GM10847 (cell line): ENCODE results near the gene HELZ.

ENCODE experiments used
- POLR2A ChIP-seq: IDR thresholded peaks from 2 replicates; pipeline ENCODE4 v1.6.1; 2011; ENCODE audit not compliant: insufficient read length; ENCODE audit errors: extremely low read depth

HELZ gene

DNA sequence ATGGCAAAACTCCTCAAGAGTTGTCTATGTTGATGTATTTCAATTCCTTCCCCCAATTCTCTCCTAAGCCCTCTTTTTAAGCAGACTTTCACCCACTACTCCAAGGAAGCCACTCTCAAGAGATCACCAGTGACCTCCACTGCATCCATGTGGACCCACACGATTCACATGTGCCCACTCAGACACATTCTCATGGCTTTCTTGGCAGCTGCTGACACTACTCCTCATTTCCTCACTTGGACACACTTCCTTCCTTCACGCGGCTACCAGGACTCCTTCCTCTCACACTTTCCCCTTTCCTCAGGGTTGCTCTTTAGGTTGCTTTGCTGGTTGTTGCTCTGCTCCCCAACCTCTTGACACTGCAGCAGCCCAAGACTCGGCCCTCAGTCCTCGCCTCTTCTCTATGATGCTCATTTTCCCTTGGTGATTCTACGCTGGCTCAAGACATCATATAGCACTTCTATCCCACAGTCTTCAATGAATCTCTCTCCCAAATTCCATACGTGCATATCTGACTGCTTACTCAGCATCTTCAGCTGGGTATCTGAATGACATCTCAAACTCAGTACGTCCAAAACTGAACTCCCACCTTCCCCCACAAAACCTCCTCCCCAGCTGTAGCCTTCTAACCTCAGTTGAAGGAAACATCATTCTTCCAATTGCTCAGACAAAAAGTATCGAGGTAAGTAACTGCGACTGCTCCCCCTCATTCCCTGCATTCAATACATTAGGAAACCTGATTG lies 28.2 kb downstream of the HELZ start:
- TF ChIP-seq POLR2A: no peak

DNA sequence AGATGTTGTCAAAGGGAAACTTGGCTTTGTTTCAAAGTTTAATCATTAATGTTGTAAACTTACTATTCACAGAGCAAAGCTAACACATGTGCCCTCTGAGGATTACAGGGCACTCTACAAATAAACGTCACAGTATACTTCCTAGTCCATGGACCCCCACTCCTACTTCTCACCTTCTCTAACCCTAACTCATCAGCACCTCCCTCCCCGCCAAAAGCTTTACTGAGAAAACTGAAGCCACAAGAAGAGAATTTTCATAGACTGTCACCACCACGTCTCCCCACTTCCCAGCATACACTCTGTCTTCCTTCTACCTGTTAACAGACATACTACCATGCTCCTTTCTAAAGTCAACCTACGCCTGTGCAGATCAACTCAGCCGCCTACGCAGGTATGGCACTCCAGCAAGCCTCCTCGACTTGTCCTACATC lies 29.0 kb downstream of the HELZ start:
- TF ChIP-seq POLR2A: no peak

DNA sequence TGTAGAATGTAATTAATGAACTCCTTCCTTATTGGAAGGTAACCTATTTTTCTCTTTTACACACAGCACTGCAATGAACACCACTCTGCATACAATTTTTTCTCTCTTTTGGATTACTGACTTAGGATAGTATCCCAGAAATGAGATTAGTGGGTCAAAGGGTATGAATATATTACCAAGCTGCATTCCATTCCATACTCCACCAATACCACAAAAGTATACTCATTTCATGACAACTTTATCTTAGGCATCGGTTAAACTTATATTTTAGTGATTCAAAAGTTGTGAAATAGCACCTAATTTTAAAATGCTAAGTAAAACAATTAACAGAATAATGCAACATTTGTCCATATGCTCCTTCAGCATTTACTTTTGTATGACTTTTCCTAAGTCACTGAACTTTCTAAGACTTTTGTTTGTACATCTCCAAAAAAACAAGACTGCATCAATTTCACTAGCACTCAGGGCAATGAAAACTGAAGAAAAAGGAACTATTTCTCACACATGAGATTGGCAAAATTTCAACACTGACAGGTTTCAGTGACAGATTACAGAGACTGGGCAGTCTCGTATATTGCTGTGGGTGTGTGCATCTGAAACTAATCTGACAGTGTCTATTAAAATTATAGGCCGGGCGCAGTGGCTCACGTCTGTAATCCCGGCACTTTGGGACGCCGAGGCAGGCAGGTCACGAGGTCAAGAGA lies 32.1 kb downstream of the HELZ start:
- no peak for TF ChIP-seq POLR2A

DNA sequence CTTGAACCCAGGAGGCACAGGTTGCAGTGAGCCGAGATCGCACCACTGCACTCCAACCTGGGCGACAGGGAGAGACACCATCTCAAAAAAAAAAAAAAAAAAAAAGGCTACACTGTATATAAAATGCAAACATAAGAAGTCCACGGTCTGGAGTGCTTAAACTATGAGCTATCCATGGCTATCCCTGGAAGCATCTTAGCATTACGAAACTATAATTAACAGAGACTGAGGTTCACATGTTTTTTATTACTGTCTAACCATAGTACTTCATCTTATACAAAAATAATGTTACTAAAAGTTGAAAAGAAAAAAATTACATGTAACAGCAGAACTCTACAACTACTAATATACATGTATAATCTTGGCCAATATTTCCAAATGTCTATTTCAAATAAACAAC lies 32.8 kb downstream of the HELZ start:
- no peak for TF ChIP-seq POLR2A

DNA sequence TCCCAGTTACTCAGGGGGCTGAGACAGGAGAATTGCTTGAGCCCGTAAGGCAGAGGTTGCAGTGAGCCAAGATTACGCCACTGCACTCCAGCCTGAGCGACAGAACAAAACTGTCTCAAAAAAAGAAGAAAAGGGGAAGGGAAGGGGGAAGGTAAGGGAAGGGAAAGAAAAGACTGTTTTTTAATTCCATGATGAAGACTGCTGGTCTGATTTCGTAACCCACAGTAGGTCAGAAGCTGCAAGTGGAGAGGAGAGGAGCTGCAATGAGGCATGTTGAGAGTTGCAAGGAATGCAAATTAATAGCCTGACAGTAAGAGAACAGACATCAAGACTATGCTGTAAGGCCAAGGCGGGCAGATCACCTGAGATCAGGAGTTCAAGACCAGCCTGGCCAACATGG lies 33.3 kb downstream of the HELZ start:
- no peak for TF ChIP-seq POLR2A

DNA sequence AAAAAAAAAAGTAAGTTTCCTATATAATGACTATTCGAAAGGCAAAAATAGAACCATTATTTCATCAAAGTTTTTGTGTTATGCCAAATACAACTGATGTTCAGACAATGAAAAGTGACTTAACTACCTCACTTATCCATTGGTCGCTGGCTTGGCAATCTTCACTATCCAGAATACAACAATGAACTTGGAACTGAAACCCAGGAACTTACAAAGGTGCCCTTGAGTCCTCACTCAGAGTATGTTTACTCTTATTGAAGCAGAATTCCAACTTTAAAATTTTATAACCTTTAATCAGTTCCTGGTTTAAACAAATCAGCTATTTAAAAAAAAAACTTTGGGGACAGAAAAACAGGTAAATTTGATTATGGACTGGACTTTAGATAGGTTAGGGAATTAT lies 34.1 kb downstream of the HELZ start:
- no peak for TF ChIP-seq POLR2A

DNA sequence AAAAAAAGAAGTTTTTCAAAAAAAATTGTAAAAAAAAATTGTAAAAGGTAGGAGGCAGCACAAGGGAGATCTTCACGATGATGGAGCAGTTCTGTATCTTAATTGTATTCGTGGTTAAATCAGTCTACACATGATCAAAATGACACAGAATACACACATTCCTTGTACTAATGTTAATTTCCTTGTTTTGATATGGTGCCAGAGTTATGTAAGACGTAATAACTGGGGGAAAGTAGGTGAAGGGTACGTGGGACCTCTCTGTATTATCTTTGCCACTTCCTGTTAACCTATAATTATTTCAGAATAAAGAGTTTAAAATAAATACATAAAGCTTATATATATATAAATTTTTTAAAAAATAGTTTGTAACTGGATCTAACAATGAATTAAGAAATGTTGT lies 36.8 kb downstream of the HELZ start:
- TF ChIP-seq POLR2A: no peak

DNA sequence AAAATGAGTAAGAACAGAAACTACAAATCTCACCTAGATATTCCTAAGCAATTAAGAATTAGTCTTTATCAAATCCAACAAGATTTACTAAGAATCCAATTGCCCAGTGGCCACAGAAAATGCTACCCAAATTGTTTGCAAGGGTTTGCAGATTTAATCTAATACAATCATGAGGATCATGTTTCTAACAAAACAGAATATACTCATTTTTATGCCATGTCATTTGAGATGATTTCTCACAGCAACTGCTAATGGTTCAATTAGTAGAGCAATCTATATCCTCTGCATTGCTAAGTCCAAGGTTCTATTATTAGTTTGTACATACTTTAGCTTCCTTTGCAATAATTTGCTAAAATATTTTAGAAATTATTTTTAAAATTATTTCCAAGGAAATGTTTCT lies 41.2 kb downstream of the HELZ start:
- no peak for TF ChIP-seq POLR2A

DNA sequence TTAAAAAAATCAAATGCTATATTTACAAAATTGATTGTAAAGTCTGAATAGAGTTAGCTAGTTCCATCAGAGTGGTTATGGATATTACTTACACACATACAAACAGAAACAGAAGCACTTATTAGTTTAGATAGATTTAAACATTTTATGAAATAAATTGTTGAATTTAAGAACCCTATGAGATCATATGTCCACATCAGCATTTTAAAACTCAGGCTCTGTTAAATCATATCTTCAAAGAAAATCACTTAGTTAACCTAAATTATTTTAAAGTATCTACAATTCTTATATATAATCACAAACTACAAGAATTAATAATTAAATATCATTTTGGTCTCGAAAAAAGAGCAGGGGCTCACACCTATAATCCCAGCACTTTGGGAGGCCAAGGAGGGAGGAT lies 42.5 kb downstream of the HELZ start:
- TF ChIP-seq POLR2A: no peak

DNA sequence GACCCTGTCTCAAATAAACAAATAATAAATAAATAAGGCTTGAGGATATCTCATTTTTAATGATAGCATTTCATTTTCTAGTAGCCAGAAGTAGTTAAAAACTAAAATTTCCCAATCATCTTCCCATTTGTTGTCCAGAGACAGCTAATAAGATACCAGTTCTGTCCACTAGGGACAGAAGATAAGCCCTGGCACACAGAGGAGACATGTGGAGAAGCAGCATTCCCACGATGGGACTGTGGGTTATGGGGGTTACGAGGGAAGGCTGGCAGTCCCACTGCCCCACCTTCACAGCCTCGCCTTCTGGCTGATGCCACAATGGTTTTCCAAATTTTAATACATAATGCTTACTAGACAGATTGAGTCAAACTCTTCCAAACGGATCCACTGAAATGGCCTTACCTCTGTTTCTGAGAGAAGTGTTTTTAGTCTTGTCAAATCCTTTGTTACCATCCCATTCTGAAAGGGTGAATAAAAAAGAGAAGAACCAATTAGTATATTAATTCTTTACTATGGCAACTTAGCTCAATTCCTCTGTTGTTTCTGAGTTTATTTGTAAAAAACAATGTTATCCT lies 44.2 kb downstream of the HELZ start:
- no peak for TF ChIP-seq POLR2A

DNA sequence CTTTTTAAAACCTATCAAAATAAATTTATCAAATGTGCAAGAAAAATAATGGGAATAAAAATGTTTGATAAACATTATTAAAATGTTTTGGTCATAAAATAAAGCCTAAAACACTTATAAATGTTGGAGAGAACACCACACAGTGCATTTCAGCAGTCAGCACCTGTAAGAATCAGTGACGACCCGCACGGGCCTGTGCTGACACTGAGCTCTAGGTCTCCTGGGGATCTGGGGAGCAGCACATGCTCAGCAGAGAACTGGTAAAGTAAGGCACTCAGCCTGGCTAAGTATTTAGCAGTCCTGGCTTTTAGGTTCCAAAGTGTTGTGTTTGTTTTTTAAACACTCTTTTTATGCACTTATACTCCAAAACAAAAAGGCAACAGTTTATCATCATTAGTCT lies 46.9 kb downstream of the HELZ start:
- no peak for TF ChIP-seq POLR2A

DNA sequence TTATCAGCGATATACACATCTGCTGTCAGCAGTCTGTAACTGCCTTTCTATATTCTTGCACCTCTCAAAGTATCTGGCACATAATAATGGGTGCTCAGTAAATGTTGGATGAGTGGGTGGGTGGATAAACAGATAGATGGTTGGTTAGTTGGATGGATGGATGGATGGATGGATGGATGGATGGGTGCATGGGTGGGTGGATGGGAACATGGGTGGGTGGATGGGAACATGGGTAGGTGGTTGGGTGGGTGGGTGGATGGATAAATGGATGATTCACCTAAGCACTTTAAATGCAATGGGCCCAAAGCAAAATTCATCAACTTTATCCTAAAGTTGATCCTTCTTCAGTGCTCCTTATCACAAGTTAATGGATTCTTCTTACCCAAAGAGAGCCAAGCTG lies 48.6 kb downstream of the HELZ start:
- no peak for TF ChIP-seq POLR2A

DNA sequence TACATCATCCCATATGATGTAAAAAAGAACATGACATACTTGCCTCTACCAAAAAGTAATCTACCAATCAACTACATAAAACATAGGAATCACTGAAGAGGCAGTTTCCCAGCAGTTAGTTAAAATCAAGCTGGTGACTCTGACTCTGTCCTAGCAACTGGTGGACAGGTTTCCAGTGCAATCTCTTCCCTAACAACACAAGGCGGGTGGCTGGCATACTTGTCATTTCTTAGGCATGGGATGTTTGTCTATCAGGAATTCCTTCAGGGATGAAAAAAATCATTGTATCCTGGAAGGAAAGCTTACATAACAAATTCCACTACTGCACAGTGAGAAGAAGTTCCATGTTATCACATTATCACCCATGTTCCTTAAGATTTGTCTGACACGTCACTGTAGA lies 50.9 kb downstream of the HELZ start:
- TF ChIP-seq POLR2A: no peak

DNA sequence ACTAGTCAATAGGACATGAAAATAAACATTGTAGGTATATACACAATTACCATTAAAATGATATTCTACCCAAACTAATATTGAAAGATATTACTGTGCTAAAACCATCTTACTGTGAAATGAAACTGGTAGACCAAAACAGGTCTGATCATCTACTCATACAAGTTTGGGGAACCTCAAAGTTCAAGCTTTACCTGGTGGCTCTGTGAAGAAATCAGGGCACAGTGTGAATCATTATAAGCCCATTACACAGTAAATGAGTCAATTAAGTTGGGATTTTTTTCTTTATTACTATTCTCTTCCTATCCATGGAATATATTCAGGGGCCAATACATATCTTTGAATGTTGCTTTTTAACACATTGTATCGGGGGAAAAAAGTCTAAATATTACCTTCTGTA lies 57.1 kb downstream of the HELZ start:
- no peak for TF ChIP-seq POLR2A

DNA sequence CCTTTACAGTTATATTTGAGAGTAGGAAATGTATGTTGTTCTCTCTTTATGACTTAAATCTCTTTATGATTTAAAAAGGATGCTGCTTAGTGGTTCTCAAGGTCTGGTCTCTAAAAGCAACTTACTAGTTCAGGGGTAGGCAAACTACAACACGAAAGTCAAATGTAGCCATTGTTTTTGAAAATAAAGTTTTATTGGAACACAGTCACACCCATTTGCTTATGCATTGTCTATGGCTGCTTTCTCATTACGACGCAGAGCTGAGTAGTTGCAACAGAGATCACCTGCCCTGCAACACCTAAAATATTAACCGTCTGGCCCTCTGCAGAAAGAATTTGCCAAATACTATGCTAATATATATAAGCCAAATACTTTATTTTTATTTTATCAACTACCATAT lies 58.2 kb downstream of the HELZ start:
- no peak for TF ChIP-seq POLR2A

DNA sequence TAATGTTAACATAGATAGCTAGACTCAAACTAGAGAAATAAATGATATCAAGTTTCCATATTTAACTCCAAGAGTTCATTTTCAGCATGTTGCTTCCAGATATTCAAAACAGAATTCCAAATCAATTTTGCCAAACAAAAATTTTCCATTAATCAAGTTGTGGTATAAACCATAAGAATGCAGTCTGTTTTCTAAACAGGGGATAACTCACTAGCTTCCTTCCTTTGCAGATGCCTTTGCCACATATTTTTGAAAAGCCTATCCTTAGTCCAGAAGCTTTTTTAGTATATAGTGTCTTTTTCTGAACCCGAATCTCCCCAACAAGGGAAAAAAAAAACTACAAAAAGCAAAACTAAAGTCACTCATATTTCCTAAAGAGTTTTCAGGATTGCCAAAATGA lies 61.5 kb downstream of the HELZ start:
- no peak for TF ChIP-seq POLR2A
